ENCODE measurements around the gene MEX3C.

- TF ChIP-seq EZH2 (IDR thresholded peaks at IDR 0.05; ENCODE audit: borderline replicate concordance, low read length) (no peak), CTCF (IDR thresholded peaks at IDR 0.05; ENCODE audit: low read length) (no peak)
These were observed 445 bp downstream of the MEX3C start for GRCh38 chr18:51196811-51197660.

Data from OCI-LY1 (cell line).